MM.1S (cell line): Measurements from ENCODE around the gene SPP1.

ENCODE experiments used
- EZH2 ChIP-seq: fragments of 300-600 bp; sonication (generic); optimal IDR thresholded peaks from 2 replicates; pipeline ENCODE3; 2017; ENCODE audit warnings: low read depth, mild to moderate bottlenecking, antibody characterized with exemption, low read length, mixed read lengths
- EZH2phosphoT487 ChIP-seq: fragments of 300-600 bp; sonication (generic); IDR thresholded peaks from 2 replicates; pipeline ENCODE4 v1.6.1; 2018; ENCODE audit warnings: antibody characterized with exemption, low read length
- TF ChIP-seq, protein P1 (sequence below): fragments of 300-600 bp; sonication (generic); IDR thresholded peaks from 2 replicates; pipeline ENCODE4 v1.5.1; 2016; ENCODE audit warnings: antibody characterized with exemption, low read length, mixed read lengths

DNA sequence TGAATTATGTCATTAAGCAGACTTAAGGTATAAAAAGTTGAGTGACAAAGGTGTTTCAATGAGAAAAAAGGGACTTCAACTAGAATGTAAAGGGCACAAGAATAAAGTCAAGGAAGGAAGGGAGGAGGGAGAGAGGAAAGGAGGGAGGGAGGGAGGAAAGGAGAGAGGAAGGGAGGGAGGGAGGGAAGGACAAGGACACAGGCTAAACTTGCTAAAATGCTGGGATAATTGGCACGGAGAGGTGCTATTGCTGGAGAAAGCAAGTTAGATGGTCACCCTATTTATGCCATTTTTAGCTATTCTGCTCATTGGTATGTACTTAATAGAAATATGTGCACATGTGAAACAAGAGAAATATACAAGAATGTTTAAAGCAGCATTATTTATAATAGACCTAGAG is 44.9 kb upstream of the SPP1 start:
- TF ChIP-seq, protein P1, sequence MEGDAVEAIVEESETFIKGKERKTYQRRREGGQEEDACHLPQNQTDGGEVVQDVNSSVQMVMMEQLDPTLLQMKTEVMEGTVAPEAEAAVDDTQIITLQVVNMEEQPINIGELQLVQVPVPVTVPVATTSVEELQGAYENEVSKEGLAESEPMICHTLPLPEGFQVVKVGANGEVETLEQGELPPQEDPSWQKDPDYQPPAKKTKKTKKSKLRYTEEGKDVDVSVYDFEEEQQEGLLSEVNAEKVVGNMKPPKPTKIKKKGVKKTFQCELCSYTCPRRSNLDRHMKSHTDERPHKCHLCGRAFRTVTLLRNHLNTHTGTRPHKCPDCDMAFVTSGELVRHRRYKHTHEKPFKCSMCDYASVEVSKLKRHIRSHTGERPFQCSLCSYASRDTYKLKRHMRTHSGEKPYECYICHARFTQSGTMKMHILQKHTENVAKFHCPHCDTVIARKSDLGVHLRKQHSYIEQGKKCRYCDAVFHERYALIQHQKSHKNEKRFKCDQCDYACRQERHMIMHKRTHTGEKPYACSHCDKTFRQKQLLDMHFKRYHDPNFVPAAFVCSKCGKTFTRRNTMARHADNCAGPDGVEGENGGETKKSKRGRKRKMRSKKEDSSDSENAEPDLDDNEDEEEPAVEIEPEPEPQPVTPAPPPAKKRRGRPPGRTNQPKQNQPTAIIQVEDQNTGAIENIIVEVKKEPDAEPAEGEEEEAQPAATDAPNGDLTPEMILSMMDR = no peak
- TF ChIP-seq EZH2phosphoT487 = no peak
- TF ChIP-seq EZH2 = no peak
